C4-2B (cell line): ENCODE data around the gene F7.

Experiments used
- CTCF ChIP-seq: fragments of 450-650 bp; conservative IDR thresholded peaks from 2 replicates; pipeline ENCODE4 v1.5.1; 2017; ENCODE audit warnings: mild to moderate bottlenecking
- ZFX ChIP-seq: fragments of 450-650 bp; IDR thresholded peaks from 2 replicates; pipeline ENCODE4 v1.6.1; 2017

DNA sequence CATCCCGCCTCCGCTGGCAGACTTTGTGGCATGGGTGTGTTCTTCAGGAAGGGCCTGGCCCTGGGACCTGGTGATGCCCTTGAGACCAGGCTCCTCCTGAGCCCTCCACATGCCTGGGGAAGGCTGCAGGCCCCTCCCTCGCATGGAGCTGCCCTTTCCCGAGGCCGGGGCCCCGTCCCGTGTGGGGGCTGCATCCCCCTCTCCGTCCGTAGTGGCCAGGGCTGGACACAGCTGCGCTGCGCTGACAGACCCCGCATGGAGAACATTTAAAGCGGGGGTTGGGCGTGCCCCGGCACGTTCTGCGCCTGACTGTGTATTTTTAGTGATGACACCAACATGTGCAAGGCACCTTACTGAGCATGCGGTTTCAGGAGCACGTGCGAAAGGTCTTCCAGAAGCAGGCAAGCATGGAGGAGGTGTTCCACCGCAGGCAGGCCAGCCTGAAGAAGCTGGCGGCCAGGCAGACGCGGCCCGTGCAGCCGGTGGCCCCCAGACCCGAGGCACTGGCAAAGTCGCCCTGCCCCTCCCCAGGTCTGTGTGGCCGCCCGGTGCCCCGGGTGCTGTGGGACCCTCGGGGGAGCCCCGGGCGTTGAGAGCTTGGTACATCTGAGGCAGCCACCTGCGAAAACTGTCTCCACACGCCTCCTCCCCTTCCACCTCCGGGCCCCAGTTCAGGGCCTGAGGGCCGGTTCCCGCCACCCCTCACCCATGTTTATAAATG, 28.8 kb upstream of the F7 start:
- TF ChIP-seq CTCF: no peak
- TF ChIP-seq ZFX: no peak
